Sigmoid colon (tissue), 7 donors: Measurements from ENCODE around the gene PPP2R5E. TPM values are rescaled to one million over a fixed set of nuclear protein-coding genes. Genes with fewer than 3 reads are reported as not detected.
"Not testable (repeated sequence)": the region's sequence is repeated elsewhere in the genome, so short reads cannot be mapped to it uniquely, and the experiment has no call there.

ENCODE experiments used
- DNase-seq: peaks from one replicate; pipeline ENCODE4 v3.0.0-alpha.2; 2019
- H3K27ac ChIP-seq, 4 donors: fragments of 200-600 bp; sonication (generic); one replicate each; pipeline ENCODE4 v1.5.1; 2016 to 2019; ENCODE audit warnings: mild to moderate bottlenecking in 1 of 4
- H3K27me3 ChIP-seq, 3 donors: fragments of 200-600 bp; sonication (generic); one replicate each; pipeline ENCODE4 v1.5.1; 2019; ENCODE audit warnings: mild to moderate bottlenecking in 1 of 3
- H3K36me3 ChIP-seq, 4 donors: fragments of 200-600 bp; sonication (generic); one replicate each; pipeline ENCODE4 v1.5.1; 2016 to 2019
- H3K4me1 ChIP-seq, 4 donors: fragments of 200-600 bp; sonication (generic); one replicate each; pipeline ENCODE4 v1.5.1; 2017 to 2019
- H3K4me3 ChIP-seq, 4 donors: fragments of 200-600 bp; sonication (generic); one replicate each; pipeline ENCODE4 v1.5.1; 2017 to 2019; ENCODE audit warnings: mild to moderate bottlenecking in 2 of 4, moderate library complexity in 1 of 4
- H3K9me3 ChIP-seq, 4 donors: fragments of 200-600 bp in 3 of 4; sonication (generic) in 3 of 4; one replicate each; pipeline versions ENCODE4 v1.5.1 to v1.6.1; 2013 to 2019
- EP300 ChIP-seq, 4 donors: sonication (generic); formaldehyde crosslinking; IDR thresholded peaks; one replicate each; pipeline ENCODE4 v1.6.1; 2017; ENCODE audit warnings: antibody characterized with exemption in 4 of 4
- POLR2A ChIP-seq, 2 donors: fragments of 450-650 bp; IDR thresholded peaks; one replicate each; pipeline ENCODE4 v1.6.1; 2016; ENCODE audit warnings: antibody characterized with exemption in 2 of 2, mild to moderate bottlenecking in 2 of 2, moderate library complexity in 2 of 2
- POLR2AphosphoS5 ChIP-seq, 4 donors: sonication (generic); formaldehyde crosslinking; IDR thresholded peaks; one replicate each; pipeline ENCODE4 v1.6.1; 2017; ENCODE audit warnings: antibody characterized with exemption in 4 of 4
- WGBS, 2 donors: extraction: QIAGEN DNeasy Blood & Tissue Kit; methylation state at CpG; one replicate each; pipeline ENCODE4 v1.1.7; 2013; 5-methylcytosine and 5-hydroxymethylcytosine counted together
- intact Hi-C: fragments of 100-400 bp; cut with DNase I; formaldehyde crosslinking; loops from one replicate; pipeline ENCODE4 v1.15.1; 2023
- polyA plus RNA-seq, 3 donors: library from polyadenylated mRNA; stranded (reverse); fragments of 200-250 nt; gene quantifications; one replicate each; pipeline ENCODE4 v1.2.3, GENCODE V29; 2013
- total RNA-seq, 4 donors: library from RNA; depleted of rRNA; stranded (reverse); fragments of >200 nt; gene quantifications; one replicate each; pipeline ENCODE4 v1.1.0, GENCODE V29; 2016
- TF ChIP-seq, protein P1 (sequence below), 4 experiments: fragments of 450-650 bp in 3 of 4; fragments of 200-600 bp in 1 of 4; IDR thresholded peaks; one replicate each; pipeline ENCODE4 v1.5.1; 2016 to 2019; ENCODE audit warnings: antibody characterized with exemption in 4 of 4, mild to moderate bottlenecking in 3 of 4, moderate library complexity in 2 of 4
- donor health status: healthy with polysubstance abuse.
- donor health status: Bipolar disorder and iron deficiency.
- donor health status: healthy.

PPP2R5E gene
- total and polyA plus RNA-seq, 7 donors, result 10.8 to 28.9 (median 23.7) TPM

- H3K9me3 ChIP-seq, result no peaks in the 10 kb centered on the region
- H3K4me3 ChIP-seq, result no peak overlapping the region
- H3K36me3 ChIP-seq, result peaks cover 0 to 28% (median 4%) of the 10 kb centered on the region in 4 donors
- DNase-seq, result no peak
- intact Hi-C loops, result no loop called here
- H3K27ac ChIP-seq, result no peak overlapping the region
- TF ChIP-seq EP300 (IDR thresholded peaks at IDR 0.05), result no peak
- no peaks in the 10 kb centered on the region for H3K27me3 ChIP-seq
- no peaks in the 10 kb centered on the region for H3K4me1 ChIP-seq
- 74 to 80% methylated on average over 3 of the region's 3 CpGs for WGBS, 2 donors
Observed at GRCh38 chr14:63375769-63376168, 167.4 kb downstream of the PPP2R5E start.

DNA sequence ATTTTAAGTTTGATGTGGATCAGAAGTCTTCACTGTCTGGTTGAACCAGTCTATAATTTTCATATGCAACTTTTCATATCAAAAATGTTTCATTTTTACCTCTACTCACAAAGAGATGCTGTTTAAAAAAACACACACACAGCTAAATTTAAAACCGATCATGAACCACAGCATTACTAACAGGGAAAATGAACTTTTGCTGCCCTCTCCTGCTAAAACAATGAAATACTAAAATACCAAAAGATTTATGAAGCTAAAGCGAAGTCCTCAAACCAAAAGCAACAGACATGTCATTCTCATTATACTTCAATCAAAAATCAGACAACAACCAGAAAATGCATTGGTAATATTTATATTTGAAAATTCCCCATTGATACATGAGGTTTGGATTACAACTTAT is 171.6 kb downstream of the PPP2R5E start:
- 80 to 90% methylated on average over 2 of the region's 2 CpGs for WGBS, 2 donors
- H3K4me3 ChIP-seq, DNase-seq, intact Hi-C loops, H3K4me1 ChIP-seq, H3K27ac ChIP-seq, H3K9me3 ChIP-seq, H3K27me3 ChIP-seq: not testable (repeated sequence)
- H3K36me3 ChIP-seq, result peaks cover 0 to 20% (median 0%) of the 10 kb centered on the region in 4 donors

GRCh38 chr14:63371033-63371432 is 172.1 kb downstream of the PPP2R5E start:
- TF ChIP-seq POLR2A (IDR thresholded peaks at IDR 0.05) (no peak), POLR2AphosphoS5 (IDR thresholded peaks at IDR 0.05) (no peak), EP300 (IDR thresholded peaks at IDR 0.05) (no peak)
- TF ChIP-seq, protein P1, sequence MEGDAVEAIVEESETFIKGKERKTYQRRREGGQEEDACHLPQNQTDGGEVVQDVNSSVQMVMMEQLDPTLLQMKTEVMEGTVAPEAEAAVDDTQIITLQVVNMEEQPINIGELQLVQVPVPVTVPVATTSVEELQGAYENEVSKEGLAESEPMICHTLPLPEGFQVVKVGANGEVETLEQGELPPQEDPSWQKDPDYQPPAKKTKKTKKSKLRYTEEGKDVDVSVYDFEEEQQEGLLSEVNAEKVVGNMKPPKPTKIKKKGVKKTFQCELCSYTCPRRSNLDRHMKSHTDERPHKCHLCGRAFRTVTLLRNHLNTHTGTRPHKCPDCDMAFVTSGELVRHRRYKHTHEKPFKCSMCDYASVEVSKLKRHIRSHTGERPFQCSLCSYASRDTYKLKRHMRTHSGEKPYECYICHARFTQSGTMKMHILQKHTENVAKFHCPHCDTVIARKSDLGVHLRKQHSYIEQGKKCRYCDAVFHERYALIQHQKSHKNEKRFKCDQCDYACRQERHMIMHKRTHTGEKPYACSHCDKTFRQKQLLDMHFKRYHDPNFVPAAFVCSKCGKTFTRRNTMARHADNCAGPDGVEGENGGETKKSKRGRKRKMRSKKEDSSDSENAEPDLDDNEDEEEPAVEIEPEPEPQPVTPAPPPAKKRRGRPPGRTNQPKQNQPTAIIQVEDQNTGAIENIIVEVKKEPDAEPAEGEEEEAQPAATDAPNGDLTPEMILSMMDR (IDR thresholded peaks at IDR 0.05), result no peak
- no peaks in the 10 kb centered on the region for H3K27me3 ChIP-seq
- no peak for DNase-seq
- 87 to 89% methylated on average over 4 of the region's 4 CpGs for WGBS, 2 donors
- H3K36me3 ChIP-seq, result peaks cover 0 to 20% (median 0%) of the 10 kb centered on the region in 4 donors
- no peak overlapping the region for H3K4me3 ChIP-seq
- H3K4me1 ChIP-seq, result no peaks in the 10 kb centered on the region
- H3K27ac ChIP-seq, result no peak overlapping the region
- H3K9me3 ChIP-seq, result peaks cover 0 to 2% (median 0%) of the 10 kb centered on the region in 4 donors
- intact Hi-C loops, result no loop called here

DNA sequence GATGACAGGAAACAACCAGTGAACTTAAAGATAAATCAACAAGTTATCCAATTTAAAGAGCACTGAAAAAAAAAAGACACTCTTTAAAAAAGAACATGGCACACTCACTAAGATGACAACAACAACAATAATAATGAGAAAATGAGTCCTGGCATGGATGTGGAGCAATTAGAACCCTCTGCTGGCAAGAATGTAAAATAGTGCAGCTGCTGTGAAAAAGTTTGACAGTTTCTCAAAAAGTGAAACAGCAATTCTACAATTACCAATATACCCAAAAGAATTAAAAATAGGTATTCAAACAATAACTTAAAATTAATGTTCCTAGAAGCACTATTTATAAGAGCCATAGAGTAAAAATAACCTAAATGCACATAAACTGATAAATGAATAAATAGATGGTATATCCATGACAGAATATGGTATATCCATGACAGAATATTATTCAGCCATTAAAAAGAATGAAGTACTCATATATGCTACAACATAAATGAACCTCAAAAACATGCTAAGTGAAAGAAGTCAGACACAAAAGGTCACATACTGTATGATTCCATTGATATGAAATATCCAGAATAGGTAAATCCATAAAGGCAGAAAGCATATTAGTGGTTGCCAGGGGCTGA is 175.3 kb downstream of the PPP2R5E start:
- Histone ChIP-seq H3K27me3 (no peaks in the 10 kb centered on the region), H3K36me3 (peaks cover 0 to 3% (median 0%) of the 10 kb centered on the region in 4 donors), H3K9me3 (peaks cover 0 to 4% (median 1%) of the 10 kb centered on the region in 4 donors), H3K27ac (no peak overlapping the region), H3K4me3 (no peak overlapping the region), H3K4me1 (no peaks in the 10 kb centered on the region)
- TF ChIP-seq EP300 (IDR thresholded peaks at IDR 0.05), result no peak
- TF ChIP-seq, protein P1 (IDR thresholded peaks at IDR 0.05), result no peak
- no peak for TF ChIP-seq POLR2A (IDR thresholded peaks at IDR 0.05)
- no peak for TF ChIP-seq POLR2AphosphoS5 (IDR thresholded peaks at IDR 0.05)
- intact Hi-C loops, result loop anchor here (10.0 kb wide), 1 partner anchor 193 kb away; no protein-coding TSS in a partner anchor
- DNase-seq, result no peak

- H3K27me3 ChIP-seq, result no peaks in the 10 kb centered on the region
Observed at GRCh38 chr14:63362389-63362819, 180.8 kb downstream of the PPP2R5E start.

More at GRCh38 chr14:63362389-63362819, 180.8 kb downstream of the PPP2R5E start:
- H3K4me3 ChIP-seq, result no peak overlapping the region
- TF ChIP-seq, protein P1 (IDR thresholded peaks at IDR 0.05), result no peak
- TF ChIP-seq POLR2A (IDR thresholded peaks at IDR 0.05), result no peak
- no peak for TF ChIP-seq POLR2AphosphoS5 (IDR thresholded peaks at IDR 0.05)
- no peak for TF ChIP-seq EP300 (IDR thresholded peaks at IDR 0.05)
- no peak overlapping the region for H3K27ac ChIP-seq
- intact Hi-C loops, result loop anchor here (10.0 kb wide), 1 partner anchor 188 kb away; no protein-coding TSS in a partner anchor
- DNase-seq, result no peak
- H3K9me3 ChIP-seq, result peaks cover 0 to 4% (median 0%) of the 10 kb centered on the region in 4 donors
- H3K36me3 ChIP-seq, result no peaks in the 10 kb centered on the region
- 10 to 33% methylated on average over 8 of the region's 8 CpGs for WGBS, 2 donors
- no peaks in the 10 kb centered on the region for H3K4me1 ChIP-seq
